ENCODE results near the gene ZFP62. TPM values are rescaled to one million over a fixed set of nuclear protein-coding genes. Genes with fewer than 3 reads are reported as not detected.

Gene ZFP62
- total and polyA plus RNA-seq, 2 of the 4 experiments (the other 2 are of a cell fraction), result 8.2 to 20.3 TPM

- H3K18ac ChIP-seq (ENCODE audit: low read depth, low read length), result peak overlapping the region; percentile 17
- in situ Hi-C loops (cut with MboI; ENCODE audit: low sequenced_read_pairs), result no loop called here
- H3K79me1 ChIP-seq (ENCODE audit: low read depth in 1 of 2, low read length in 2 of 2), result peaks cover 32 to 47% of the 10 kb centered on the region in 2 experiments
- H2AK9ac ChIP-seq (replicated peaks; ENCODE audit: low read depth, low read length, poor library complexity), result peak overlapping the region; percentile 48
- H4K8ac ChIP-seq (ENCODE audit: low read depth in 2 of 2, low read length in 2 of 2), result peak overlapping the region; percentile 94 to 98
- H3K36me3 ChIP-seq (ENCODE audit: control insufficient read depth, insufficient read depth, low read length), result peaks cover 7% of the 10 kb centered on the region; the same call in 1 of the 2 replicates
- DNase-seq (peak; percentile 31), ATAC-seq (ENCODE audit: low read depth) (peak; percentile 29)
- H3K14ac ChIP-seq (replicated peaks; ENCODE audit: low read depth, low read length), result peak overlapping the region; percentile 73
- H4K91ac ChIP-seq (ENCODE audit: insufficient read depth, low read depth, low read length), result peak overlapping the region; percentile 69
- H2BK120ac ChIP-seq (ENCODE audit: low read depth, low read length), result no peak overlapping the region
- no peaks in the 10 kb centered on the region for H3K9me3 ChIP-seq (ENCODE audit: control insufficient read depth, insufficient read depth, low read length)
- peak overlapping the region; percentile 69; the same call in 1 of the 2 replicates for H3K23ac ChIP-seq (ENCODE audit: low read depth, low read length)
- H3K27me3 ChIP-seq (ENCODE audit: control insufficient read depth, insufficient read depth, low read length), result no peaks in the 10 kb centered on the region
- peak overlapping the region; percentile 83 for H3K27ac ChIP-seq (ENCODE audit: insufficient read depth, low read length)
- ChIA-PET POLR2A (ENCODE audit: unreplicated experiment) (interaction anchor here (0.6 to 1.0 kb wide), 5 partner anchors 7 to 504 kb away, joined by 3 to 5 read pairs (median 4); no protein-coding TSS in a partner anchor), CTCF (no interaction called here)
- H4K5ac ChIP-seq (ENCODE audit: low read depth, low read length), result peak overlapping the region; percentile 52
- WGBS, 2 experiments (ENCODE audit: extremely low coverage in 2 of 2, insufficient read length in 1 of 2), result 5% methylated on average over 20 of the region's 30 CpGs; no CpG with 5 or more reads in 1 of the 2 experiments
- no TSS peak for BruUV-seq (replicated peaks)
- dilution Hi-C loops (cut with HindIII; ENCODE audit: low sequenced_read_pairs, unreplicated experiment), result no loop called here
- H3K4me2 ChIP-seq (ENCODE audit: low read depth, low read length), result peak overlapping the region; percentile 60
- no peaks in the 10 kb centered on the region for H4K20me1 ChIP-seq (ENCODE audit: insufficient read depth, low read length)
- peak overlapping the region; percentile 84 for H3K4me3 ChIP-seq (ENCODE audit: insufficient read depth, low read depth, low read length)
- peak overlapping the region; percentile 100 for H2AFZ ChIP-seq (replicated peaks; ENCODE audit: low read length, poor library complexity)
- peak overlapping the region; percentile 37; the same call in 1 of the 2 replicates for H2AK5ac ChIP-seq (ENCODE audit: low read depth, low read length)
- peaks cover 17% of the 10 kb centered on the region for H3K9me1 ChIP-seq (ENCODE audit: insufficient read depth, low read length)
- H3K56ac ChIP-seq (ENCODE audit: extremely low read depth, insufficient read depth, low read length), result peak overlapping the region; percentile 33; the same call in 1 of the 2 replicates
- H3K9ac ChIP-seq (ENCODE audit: low read depth, low read length), result peak overlapping the region; percentile 80
- no peak overlapping the region for H2BK20ac ChIP-seq (ENCODE audit: low read depth, low read length)
- H2BK5ac ChIP-seq (ENCODE audit: low read depth, low read length, poor library complexity, severe bottlenecking), result peak overlapping the region; percentile 72
- peaks cover 10% of the 10 kb centered on the region for H3K4me1 ChIP-seq (ENCODE audit: control insufficient read depth, insufficient read depth, low read length)
- no peak overlapping the region for H2BK15ac ChIP-seq (ENCODE audit: low read depth, low read length)
- TF ChIP-seq RFX5 (IDR thresholded peaks at IDR 0.05; ENCODE audit: low read depth, low read length), result no peak
- TF ChIP-seq MAZ (IDR thresholded peaks at IDR 0.05; ENCODE audit: borderline replicate concordance, low read depth, low read length), result no peak
- no peak for TF ChIP-seq CHD1 (IDR thresholded peaks at IDR 0.05; ENCODE audit: low read depth, low read length)
- no peak for TF ChIP-seq MXI1 (IDR thresholded peaks at IDR 0.05; ENCODE audit: borderline replicate concordance, low read depth, low read length)
- TF ChIP-seq CEBPB (IDR thresholded peaks at IDR 0.05; ENCODE audit: low read depth, low read length), result no peak
- no peak for TF ChIP-seq SMC3 (IDR thresholded peaks at IDR 0.05; ENCODE audit: low read depth, low read length)
- peak overlapping the region; percentile 86 for H3K4ac ChIP-seq (ENCODE audit: low read depth, low read length)
- intact Hi-C loops (cut with micrococcal nuclease), result loop anchor here (1.0 kb wide), 1 partner anchor 20 kb away; no protein-coding TSS in a partner anchor
These were observed 50.0 kb downstream of the ZFP62 start for GRCh38 chr5:180810959-180811622.

Measured in IMR-90 (cell line).